Testis (tissue), 3 donors: ENCODE measurements around the gene LRRC72. TPM values are rescaled to one million over a fixed set of nuclear protein-coding genes. Genes with fewer than 3 reads are reported as not detected.

Source experiments
- DNase-seq: peaks from one replicate; pipeline ENCODE4 v3.0.0-alpha.2; 2019
- H3K27ac ChIP-seq, 2 donors: fragments of 200-600 bp; sonication (generic); one replicate each; pipeline ENCODE4 v1.5.1; 2019
- H3K27me3 ChIP-seq: fragments of 200-600 bp; sonication (generic); one replicate; pipeline ENCODE4 v1.5.1; 2019
- H3K36me3 ChIP-seq: fragments of 200-600 bp; sonication (generic); one replicate; pipeline ENCODE4 v1.5.1; 2017; ENCODE audit warnings: low read depth; ENCODE audit errors: missing control alignments
- H3K4me1 ChIP-seq: fragments of 200-600 bp; sonication (generic); one replicate; pipeline ENCODE4 v1.5.1; 2019
- H3K4me3 ChIP-seq, 2 donors: fragments of 200-600 bp; sonication (generic); one replicate each; pipeline ENCODE4 v1.5.1; 2017 to 2019
- H3K9me3 ChIP-seq: fragments of 200-600 bp; sonication (generic); one replicate; pipeline ENCODE4 v1.5.1; 2017
- CTCF ChIP-seq, 3 experiments: fragments of 450-650 bp in 2 of 3; fragments of 200-600 bp in 1 of 3; sonication (generic) in 1 of 3; IDR thresholded peaks; one replicate each; pipeline ENCODE4 v1.5.1; 2016 to 2019; ENCODE audit warnings: antibody characterized with exemption in 3 of 3, mild to moderate bottlenecking in 2 of 3, moderate library complexity in 1 of 3
- POLR2A ChIP-seq: fragments of 450-650 bp; IDR thresholded peaks from one replicate; pipeline ENCODE4 v1.6.1; 2017; ENCODE audit warnings: antibody characterized with exemption, mild to moderate bottlenecking, moderate library complexity
- WGBS, 2 donors: methylation state at CpG; one replicate each; pipeline ENCODE4 v1.1.5; 2018; 5-methylcytosine and 5-hydroxymethylcytosine counted together
- intact Hi-C: fragments of 100-400 bp; cut with DNase I; formaldehyde crosslinking; loops from one replicate; pipeline ENCODE4 v1.15.1; 2023; ENCODE audit warnings: low total_unique reads
- polyA plus RNA-seq: library from polyadenylated mRNA; stranded (reverse); fragments of 350-450 nt; fragmentation: Illumina TruSeq; extraction: RNeasy Lipid Tissue Mini Kit (QIAGEN cat#74804); gene quantifications from one replicate; pipeline ENCODE4 v1.2.3, GENCODE V29; 2014; ENCODE audit warnings: low read depth, low replicate concordance; ENCODE audit not compliant: insufficient read depth
- total RNA-seq, 2 donors: library from RNA; depleted of rRNA; stranded (reverse); fragments of >200 nt; gene quantifications; one replicate each; pipeline ENCODE4 v1.2.3, GENCODE V29; 2016

LRRC72 gene
- total and polyA plus RNA-seq, 3 donors from 2014 or later, result 0.79 to 8.6 (median 0.81) TPM

- intact Hi-C loops, result no loop called here
- H3K36me3 ChIP-seq, result no peaks in the 10 kb centered on the region
- H3K4me1 ChIP-seq, result no peaks in the 10 kb centered on the region
- no peaks in the 10 kb centered on the region for H3K27me3 ChIP-seq
- H3K27ac ChIP-seq, result no peak overlapping the region
- no peak for DNase-seq
- TF ChIP-seq POLR2A, result no peak
- TF ChIP-seq CTCF (IDR thresholded peaks at IDR 0.05), result no peak
- no peaks in the 10 kb centered on the region for H3K9me3 ChIP-seq
- no peak overlapping the region for H3K4me3 ChIP-seq
- 54 to 85% methylated on average over 4 of the region's 4 CpGs for WGBS, 2 donors
These were observed 45.3 kb downstream of the LRRC72 start for GRCh38 chr7:16571941-16572340.

GRCh38 chr7:16579216-16579615, 52.6 kb downstream of the LRRC72 start:
- TF ChIP-seq POLR2A (no peak), CTCF (IDR thresholded peaks at IDR 0.05) (no peak)
- no peaks in the 10 kb centered on the region for H3K4me1 ChIP-seq
- no peak overlapping the region for H3K27ac ChIP-seq
- intact Hi-C loops, result no loop called here
- H3K36me3 ChIP-seq, result no peaks in the 10 kb centered on the region
- H3K4me3 ChIP-seq, result no peak overlapping the region
- no peaks in the 10 kb centered on the region for H3K9me3 ChIP-seq
- no peak for DNase-seq
- no peaks in the 10 kb centered on the region for H3K27me3 ChIP-seq
- WGBS, 2 donors, result 80% methylated on average over 8 of the region's 8 CpGs

GRCh38 chr7:16581286-16581685, 54.7 kb downstream of the LRRC72 start:
- Histone ChIP-seq H3K27me3 (no peaks in the 10 kb centered on the region), H3K36me3 (no peaks in the 10 kb centered on the region), H3K27ac (no peak overlapping the region), H3K9me3 (no peaks in the 10 kb centered on the region), H3K4me1 (no peaks in the 10 kb centered on the region), H3K4me3 (no peak overlapping the region)
- 31 to 70% methylated on average over 1 of the region's 1 CpG for WGBS, 2 donors
- intact Hi-C loops, result no loop called here
- DNase-seq, result no peak
- no peak for TF ChIP-seq POLR2A
- TF ChIP-seq CTCF (IDR thresholded peaks at IDR 0.05), result no peak

GRCh38 chr7:16583834-16584233, 57.2 kb downstream of the LRRC72 start:
- WGBS, 2 donors, result 91% methylated on average over 4 to 6 of the region's 7 CpGs
- Histone ChIP-seq H3K36me3 (no peaks in the 10 kb centered on the region), H3K4me1 (no peaks in the 10 kb centered on the region), H3K27me3 (no peaks in the 10 kb centered on the region), H3K4me3 (no peak overlapping the region), H3K27ac (no peak overlapping the region), H3K9me3 (no peaks in the 10 kb centered on the region)
- TF ChIP-seq CTCF (IDR thresholded peaks at IDR 0.05) (no peak), POLR2A (no peak)
- intact Hi-C loops, result no loop called here
- DNase-seq, result no peak

GRCh38 chr7:16585540-16585939, 58.9 kb downstream of the LRRC72 start:
- no peak overlapping the region for H3K27ac ChIP-seq
- TF ChIP-seq POLR2A (no peak), CTCF (IDR thresholded peaks at IDR 0.05) (no peak)
- no peaks in the 10 kb centered on the region for H3K4me1 ChIP-seq
- 67 to 74% methylated on average over 8 to 17 of the region's 17 CpGs for WGBS, 2 donors
- intact Hi-C loops, result no loop called here
- no peaks in the 10 kb centered on the region for H3K27me3 ChIP-seq
- DNase-seq, result no peak
- H3K36me3 ChIP-seq, result no peaks in the 10 kb centered on the region
- no peak overlapping the region for H3K4me3 ChIP-seq
- no peaks in the 10 kb centered on the region for H3K9me3 ChIP-seq
